ENCODE measurements around the gene PRPF39. TPM values are rescaled to one million over a fixed set of nuclear protein-coding genes. Genes with fewer than 3 reads are reported as not detected.

Gene PRPF39
- total and polyA plus RNA-seq, 5 donors, result 10.5 to 20.7 (median 16.7) TPM

Other genes with a start within 250 kb of the PRPF39 start
- gene KLHL28, start 122.2 kb upstream of the PRPF39 start, total RNA-seq, result 10 to 100 TPM in 3 of 4 donors, 1 to 10 TPM in 1; 9.4 to 13.0 (median 12.3) TPM
- 3.4 TPM for gene KLHL28, start 122.2 kb upstream of the PRPF39 start, polyA plus RNA-seq
- gene TOGARAM1, start 121.9 kb upstream of the PRPF39 start, total RNA-seq, result 10 to 100 TPM; 18.4 to 26.0 (median 19.6) TPM
- gene TOGARAM1, start 121.9 kb upstream of the PRPF39 start, polyA plus RNA-seq, result 7.1 TPM
- gene FKBP3, start 50.4 kb downstream of the PRPF39 start, total RNA-seq, result 10 to 100 TPM; 81.4 to 91.9 (median 87.8) TPM
- 189 TPM for gene FKBP3, start 50.4 kb downstream of the PRPF39 start, polyA plus RNA-seq
- gene FANCM, start 51.8 kb downstream of the PRPF39 start, total RNA-seq, result 1 to 10 TPM; 2.9 to 4.1 (median 3.9) TPM
- 1.9 TPM for gene FANCM, start 51.8 kb downstream of the PRPF39 start, polyA plus RNA-seq
- 1 to 10 TPM; 6.4 to 9.3 (median 8.3) TPM for gene MIS18BP1, start 169.1 kb downstream of the PRPF39 start, total RNA-seq
- 3.5 TPM for gene MIS18BP1, start 169.1 kb downstream of the PRPF39 start, polyA plus RNA-seq